Measurements from ENCODE around the gene KCNT1. TPM values are rescaled to one million over a fixed set of nuclear protein-coding genes. Genes with fewer than 3 reads are reported as not detected.

Gene KCNT1
- total and polyA plus RNA-seq, 2 experiments from 2014 or later = 0.27 TPM; not detected in 1

DNA sequence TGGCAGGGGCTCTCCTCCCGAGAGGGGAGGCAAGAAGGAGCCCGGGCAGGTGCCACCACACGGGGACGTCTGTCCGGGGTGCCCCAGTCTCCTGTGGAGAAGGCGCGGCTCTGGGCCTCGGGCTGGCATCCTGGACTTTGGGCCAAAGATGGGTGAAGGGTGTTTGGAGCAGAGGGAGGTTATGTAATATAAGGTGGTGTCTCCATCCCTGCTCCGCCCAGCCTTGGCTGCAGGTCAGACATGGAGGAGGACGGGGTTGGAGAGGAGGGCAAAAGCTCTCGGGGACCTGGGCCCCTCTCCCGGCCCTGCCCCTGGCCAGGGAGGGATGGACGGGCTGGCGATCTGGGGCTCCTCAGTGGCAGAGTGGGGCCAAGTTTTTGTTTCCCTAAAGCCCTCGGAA lies 1.5 kb upstream of the KCNT1 start:
- no peaks in the 10 kb centered on the region for H4K20me1 ChIP-seq (ENCODE audit: insufficient read depth, poor library complexity, severe bottlenecking)
- H3K4me3 ChIP-seq = no peak overlapping the region
- no peak overlapping the region for H2AFZ ChIP-seq
- H3K36me3 ChIP-seq (replicated peaks; ENCODE audit: insufficient read depth, low read depth) = no peaks in the 10 kb centered on the region
- H3K79me2 ChIP-seq = no peaks in the 10 kb centered on the region
- no peaks in the 10 kb centered on the region for H3K9me3 ChIP-seq (ENCODE audit: low read depth)
- no peak overlapping the region for H3K27ac ChIP-seq
- peaks cover 7% of the 10 kb centered on the region for H3K4me1 ChIP-seq (ENCODE audit: insufficient read depth)
- H3K27me3 ChIP-seq = peaks cover 7% of the 10 kb centered on the region
- no peak overlapping the region for H3K4me2 ChIP-seq
- WGBS (ENCODE audit: low lambda C conversion rate, missing lambda C conversion rate) = 79% methylated on average over 15 of the region's 15 CpGs
- H3K9me2 ChIP-seq (replicated peaks; ENCODE audit: insufficient read depth) = no peaks in the 10 kb centered on the region
- TF ChIP-seq, protein P1, sequence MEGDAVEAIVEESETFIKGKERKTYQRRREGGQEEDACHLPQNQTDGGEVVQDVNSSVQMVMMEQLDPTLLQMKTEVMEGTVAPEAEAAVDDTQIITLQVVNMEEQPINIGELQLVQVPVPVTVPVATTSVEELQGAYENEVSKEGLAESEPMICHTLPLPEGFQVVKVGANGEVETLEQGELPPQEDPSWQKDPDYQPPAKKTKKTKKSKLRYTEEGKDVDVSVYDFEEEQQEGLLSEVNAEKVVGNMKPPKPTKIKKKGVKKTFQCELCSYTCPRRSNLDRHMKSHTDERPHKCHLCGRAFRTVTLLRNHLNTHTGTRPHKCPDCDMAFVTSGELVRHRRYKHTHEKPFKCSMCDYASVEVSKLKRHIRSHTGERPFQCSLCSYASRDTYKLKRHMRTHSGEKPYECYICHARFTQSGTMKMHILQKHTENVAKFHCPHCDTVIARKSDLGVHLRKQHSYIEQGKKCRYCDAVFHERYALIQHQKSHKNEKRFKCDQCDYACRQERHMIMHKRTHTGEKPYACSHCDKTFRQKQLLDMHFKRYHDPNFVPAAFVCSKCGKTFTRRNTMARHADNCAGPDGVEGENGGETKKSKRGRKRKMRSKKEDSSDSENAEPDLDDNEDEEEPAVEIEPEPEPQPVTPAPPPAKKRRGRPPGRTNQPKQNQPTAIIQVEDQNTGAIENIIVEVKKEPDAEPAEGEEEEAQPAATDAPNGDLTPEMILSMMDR (IDR thresholded peaks at IDR 0.05; ENCODE audit: poor library complexity) = no peak
- no peak for DNase-seq (ENCODE audit: low spot score)

DNA sequence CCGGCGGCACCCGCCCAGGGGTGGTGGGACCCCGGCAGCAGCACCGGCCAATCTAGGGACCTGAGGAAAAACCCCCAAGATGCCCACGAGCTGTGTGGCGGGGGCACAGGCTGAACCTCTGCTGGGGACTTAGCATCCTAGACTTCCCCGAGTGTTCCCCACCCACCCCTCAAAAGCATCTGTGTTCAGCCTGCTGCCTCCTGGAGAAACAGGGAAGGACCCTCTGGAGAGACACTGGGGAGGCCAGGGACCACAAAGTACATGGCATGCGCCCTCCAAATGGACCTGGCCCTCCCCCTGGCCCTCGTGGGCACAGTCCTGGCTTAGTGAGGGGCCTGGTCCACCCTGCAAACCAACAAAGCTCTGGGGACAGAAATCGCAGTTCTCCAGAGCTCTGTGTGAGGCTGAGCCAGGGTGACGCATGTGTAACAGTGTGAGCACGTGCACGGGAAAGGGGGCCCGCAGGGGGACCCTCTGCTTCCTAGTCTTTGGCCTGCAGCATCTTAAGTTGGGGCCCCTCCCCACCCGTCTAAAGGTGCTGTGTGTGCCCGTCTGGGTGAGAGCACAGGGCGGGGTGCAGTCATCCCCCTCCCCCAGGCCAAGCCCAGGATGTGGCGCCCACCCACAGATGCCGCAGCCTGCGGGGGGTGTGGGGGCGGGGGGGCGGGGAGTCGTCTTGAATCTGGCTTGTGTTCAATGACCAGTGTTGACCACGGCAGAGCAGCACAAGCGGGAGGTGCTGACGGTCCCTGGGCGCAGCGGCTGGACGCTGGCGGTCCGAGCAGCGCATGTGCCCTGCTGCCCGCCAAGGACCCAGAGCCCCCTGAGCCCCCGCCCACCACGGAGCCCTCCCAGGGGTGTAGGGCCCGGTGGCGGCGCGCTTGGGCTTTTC lies 672 bp upstream of the KCNT1 start:
- DNase-seq (ENCODE audit: low spot score) = peak; percentile 28
- Histone ChIP-seq H3K9me2 (replicated peaks; ENCODE audit: insufficient read depth) (no peaks in the 10 kb centered on the region), H2AFZ (peak overlapping the region; percentile 15), H3K4me1 (ENCODE audit: insufficient read depth) (peaks cover 7% of the 10 kb centered on the region), H3K27ac (no peak overlapping the region), H3K4me2 (peak overlapping the region; percentile 94), H3K27me3 (peaks cover 7% of the 10 kb centered on the region), H3K36me3 (replicated peaks; ENCODE audit: insufficient read depth, low read depth) (no peaks in the 10 kb centered on the region), H4K20me1 (ENCODE audit: insufficient read depth, poor library complexity, severe bottlenecking) (no peaks in the 10 kb centered on the region), H3K79me2 (no peaks in the 10 kb centered on the region), H3K9me3 (ENCODE audit: low read depth) (no peaks in the 10 kb centered on the region), H3K4me3 (no peak overlapping the region)
- 49% methylated on average over 22 of the region's 40 CpGs for WGBS (ENCODE audit: low lambda C conversion rate, missing lambda C conversion rate)
- no peak for TF ChIP-seq EZH2 (IDR thresholded peaks at IDR 0.05; ENCODE audit: borderline replicate concordance)
- TF ChIP-seq EZH2phosphoT487 (IDR thresholded peaks at IDR 0.05; ENCODE audit: low read depth, severe bottlenecking, unreplicated experiment) = no peak
- TF ChIP-seq, protein P1 (IDR thresholded peaks at IDR 0.05; ENCODE audit: poor library complexity) = no peak

DNA sequence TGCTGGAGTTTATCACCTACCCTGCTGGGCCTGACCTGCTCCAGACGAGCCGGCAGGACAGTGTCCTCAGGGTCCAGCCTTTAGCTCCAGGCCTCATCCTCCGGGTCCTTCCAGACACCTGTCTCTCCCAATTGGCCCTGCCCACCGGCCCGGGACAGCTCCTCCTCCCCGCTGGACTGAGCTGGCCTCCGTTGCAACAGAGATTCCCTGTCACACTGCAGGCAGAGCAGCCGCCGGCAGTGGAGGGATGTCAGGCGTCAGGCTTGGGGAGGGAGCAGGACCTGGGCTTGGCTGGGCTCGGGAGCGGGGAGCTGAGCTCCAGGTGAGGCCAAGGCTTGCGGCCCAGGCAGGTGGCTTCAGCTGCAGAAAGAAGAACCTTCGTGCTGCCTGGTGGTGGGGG lies 1.7 kb downstream of the KCNT1 start:
- TF ChIP-seq, protein P1 (IDR thresholded peaks at IDR 0.05; ENCODE audit: poor library complexity) = no peak
- TF ChIP-seq EZH2phosphoT487 (IDR thresholded peaks at IDR 0.05; ENCODE audit: low read depth, severe bottlenecking, unreplicated experiment) (no peak), EZH2 (IDR thresholded peaks at IDR 0.05; ENCODE audit: borderline replicate concordance) (no peak)
- H3K9me3 ChIP-seq (ENCODE audit: low read depth) = no peaks in the 10 kb centered on the region
- 30% methylated on average over 14 of the region's 14 CpGs for WGBS (ENCODE audit: low lambda C conversion rate, missing lambda C conversion rate)
- no peak overlapping the region for H3K4me3 ChIP-seq
- H3K27me3 ChIP-seq = peaks cover 7% of the 10 kb centered on the region
- H2AFZ ChIP-seq = no peak overlapping the region
- H4K20me1 ChIP-seq (ENCODE audit: insufficient read depth, poor library complexity, severe bottlenecking) = no peaks in the 10 kb centered on the region
- no peaks in the 10 kb centered on the region for H3K9me2 ChIP-seq (replicated peaks; ENCODE audit: insufficient read depth)
- H3K27ac ChIP-seq = no peak overlapping the region
- H3K4me1 ChIP-seq (ENCODE audit: insufficient read depth) = peaks cover 7% of the 10 kb centered on the region
- no peaks in the 10 kb centered on the region for H3K79me2 ChIP-seq
- H3K36me3 ChIP-seq (replicated peaks; ENCODE audit: insufficient read depth, low read depth) = no peaks in the 10 kb centered on the region
- DNase-seq (ENCODE audit: low spot score) = peak; percentile 27
- H3K4me2 ChIP-seq = no peak overlapping the region

Measured in hepatocyte (in vitro differentiated cells).